ENCODE results near the gene SAMD1.

SAMD1 gene

DNA sequence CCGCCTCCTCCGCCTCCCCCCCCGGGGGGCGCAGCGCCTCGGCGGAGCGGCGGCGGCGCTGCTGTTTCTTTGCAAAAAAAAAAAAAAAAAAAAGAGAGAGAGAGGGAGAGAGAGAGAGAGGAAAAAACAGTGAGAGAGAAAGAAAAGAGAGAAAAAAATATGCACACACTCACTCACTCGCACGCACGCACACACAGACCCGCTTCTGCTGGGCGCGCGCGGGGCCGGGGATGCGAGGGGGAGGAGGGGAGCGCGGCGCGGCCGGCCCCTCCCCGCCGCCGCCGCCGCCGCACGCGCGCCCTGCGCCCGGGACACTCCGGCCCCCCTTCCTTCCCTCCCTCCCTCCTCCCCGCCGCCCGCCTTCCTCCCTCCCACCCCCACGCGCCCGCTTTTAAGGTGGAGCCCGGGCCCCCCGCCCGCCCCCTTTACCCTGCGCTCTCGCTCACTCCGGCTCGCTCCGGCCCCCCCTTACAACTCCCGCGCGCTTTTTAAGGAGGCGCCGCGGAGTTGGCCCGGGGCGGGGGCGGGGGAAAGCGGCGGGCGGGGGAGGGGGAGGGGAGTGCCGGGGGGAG lies at the start of gene SAMD1:
SAMD1 (minus strand) TSS at position 243 of the 572 bp plus-strand sequence.
- peak; percentile 91 for DNase-seq

DNA sequence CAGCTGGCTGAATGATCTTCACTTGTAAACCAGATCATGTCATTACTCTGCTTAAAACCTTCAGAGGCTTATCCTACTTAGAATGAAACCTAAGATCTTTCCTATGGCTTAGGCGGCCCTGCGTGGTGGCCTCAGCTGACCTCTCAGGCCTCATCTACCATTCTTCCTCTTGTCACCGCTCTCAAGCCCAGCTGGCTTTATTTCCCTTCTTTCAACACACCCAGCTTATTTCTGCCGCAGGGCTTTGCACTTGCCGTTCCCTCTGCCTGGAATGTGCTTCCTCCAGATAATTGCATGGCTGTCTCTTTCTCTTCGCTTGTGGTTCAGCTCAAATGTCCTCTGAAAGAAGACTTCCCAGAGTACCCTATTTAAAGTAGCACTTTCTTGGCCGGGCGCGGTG lies 49.4 kb upstream of the SAMD1 start:
- DNase-seq = no peak

DNA sequence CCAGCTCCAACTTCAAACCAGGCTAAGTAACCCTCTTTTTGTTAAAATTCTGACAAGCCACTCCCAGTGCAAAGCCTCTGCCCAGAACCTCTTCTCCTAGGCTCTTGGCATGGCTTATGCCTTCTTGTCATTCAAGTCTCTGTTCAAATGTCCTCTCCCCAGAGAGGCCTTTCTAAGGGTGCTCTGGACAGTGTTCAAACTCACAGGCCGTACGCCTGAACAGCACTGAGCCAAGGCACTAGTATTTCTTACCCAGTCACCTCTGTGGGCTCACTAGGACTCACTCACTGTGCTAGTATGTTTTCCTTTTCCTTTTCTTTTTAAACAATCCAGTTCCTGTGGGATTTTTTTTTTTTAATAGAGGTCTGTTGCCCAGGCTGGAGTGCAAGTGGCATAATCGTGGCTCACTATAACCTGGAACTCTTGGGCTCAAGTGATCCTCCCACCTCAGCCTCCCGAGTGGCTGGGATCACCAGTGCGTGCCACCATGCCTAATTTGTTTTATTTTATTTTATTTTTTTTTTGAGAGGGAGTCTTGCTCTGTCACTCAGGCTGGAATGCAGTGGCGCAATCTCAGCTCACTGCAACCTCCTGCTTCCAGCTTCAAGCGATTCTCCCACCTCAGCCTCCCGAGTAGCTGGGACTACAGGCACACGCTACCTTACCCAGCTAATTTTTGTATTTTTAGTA lies 48.2 kb upstream of the SAMD1 start:
- DNase-seq = no peak

DNA sequence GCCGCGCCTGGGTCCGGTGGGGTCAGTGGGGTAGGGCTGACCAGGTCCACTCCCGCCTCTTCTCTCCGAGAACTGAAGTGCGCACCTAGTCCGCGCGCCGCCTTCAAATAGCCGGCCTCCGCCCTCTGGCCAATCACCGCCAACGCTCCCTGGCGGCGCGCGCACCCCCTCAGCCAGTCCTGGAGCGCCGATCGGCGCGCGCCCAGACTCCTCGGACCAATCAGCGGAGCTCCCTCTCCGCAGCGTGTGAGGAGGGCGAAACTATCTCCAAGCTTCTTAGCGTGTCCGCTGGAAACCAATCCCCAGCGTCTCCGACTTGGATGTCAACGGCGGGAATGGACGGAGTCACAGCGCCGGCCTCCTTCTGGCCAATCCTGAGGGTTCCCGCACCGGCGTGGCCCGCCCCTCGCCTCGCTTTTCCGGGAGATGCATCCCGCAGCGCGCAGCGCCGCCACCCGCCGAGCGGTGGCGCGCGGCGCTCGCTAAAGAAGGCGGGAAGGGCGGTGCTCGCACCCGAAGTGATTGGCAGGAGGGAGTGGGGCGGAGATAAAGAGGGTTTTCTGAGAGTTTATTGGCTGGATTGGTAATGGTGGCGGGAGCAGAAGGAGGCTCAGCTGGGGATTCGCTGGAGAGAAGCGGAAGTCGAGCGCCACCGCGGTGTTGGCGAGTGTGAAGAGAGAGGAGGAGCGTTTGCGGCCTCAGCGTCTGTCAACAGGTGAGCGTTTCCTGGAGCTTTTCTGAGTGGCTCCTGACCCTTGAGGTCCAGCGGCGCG lies 46.1 kb upstream of the SAMD1 start, which contains the start of gene ASF1B:
ASF1B (minus strand) TSS at position 81 of the 773 bp plus-strand sequence. CDS start 133 bp downstream, outside the sequence.
- DNase-seq = peak; percentile 98

DNA sequence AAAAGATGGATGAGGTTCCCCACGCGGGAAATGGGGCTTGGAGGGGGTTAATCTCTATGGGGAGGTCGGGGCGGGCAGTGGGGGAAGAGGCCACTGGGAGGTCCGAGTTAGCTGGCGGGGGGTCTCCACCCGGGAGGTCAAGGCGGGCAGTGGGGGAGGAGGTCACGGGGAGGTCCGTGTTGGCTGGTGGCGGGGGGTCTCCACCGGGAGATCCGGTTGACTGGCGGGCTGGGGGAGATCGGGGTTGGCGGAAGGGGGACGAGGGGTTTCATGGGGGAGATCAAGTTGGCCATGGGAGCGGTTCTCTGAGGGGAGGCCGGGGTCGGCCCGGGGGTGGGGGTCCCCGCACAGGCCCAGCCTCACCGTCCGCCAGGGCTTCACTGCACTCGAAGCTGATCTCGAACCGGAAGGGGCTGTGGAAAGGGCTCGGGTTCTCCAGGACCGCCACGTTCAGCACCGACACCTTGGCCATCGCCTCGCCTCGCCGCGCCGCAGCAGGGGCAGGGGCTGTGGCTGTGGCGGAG lies 45.5 kb upstream of the SAMD1 start:
- no peak for DNase-seq

DNA sequence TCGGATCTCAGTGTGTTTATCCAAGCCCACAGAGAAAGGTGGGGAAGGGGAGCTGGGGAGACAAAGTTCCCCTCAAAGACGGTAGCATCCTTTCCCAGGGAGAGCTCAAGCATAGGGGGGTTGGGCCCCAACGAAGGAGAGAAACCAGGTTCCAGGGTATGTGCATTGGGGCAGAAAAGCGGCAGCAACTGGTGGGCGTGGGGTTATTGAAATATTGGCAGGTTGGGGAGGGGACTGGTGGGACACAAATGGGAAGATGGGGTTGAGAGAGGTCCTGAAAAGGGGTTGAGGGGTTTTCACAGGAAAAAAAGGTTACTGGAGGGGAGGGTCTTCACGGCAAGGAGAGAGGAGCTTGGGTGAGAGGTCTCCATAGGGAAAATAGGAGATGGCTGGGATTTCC lies 44.8 kb upstream of the SAMD1 start:
- no peak for DNase-seq

DNA sequence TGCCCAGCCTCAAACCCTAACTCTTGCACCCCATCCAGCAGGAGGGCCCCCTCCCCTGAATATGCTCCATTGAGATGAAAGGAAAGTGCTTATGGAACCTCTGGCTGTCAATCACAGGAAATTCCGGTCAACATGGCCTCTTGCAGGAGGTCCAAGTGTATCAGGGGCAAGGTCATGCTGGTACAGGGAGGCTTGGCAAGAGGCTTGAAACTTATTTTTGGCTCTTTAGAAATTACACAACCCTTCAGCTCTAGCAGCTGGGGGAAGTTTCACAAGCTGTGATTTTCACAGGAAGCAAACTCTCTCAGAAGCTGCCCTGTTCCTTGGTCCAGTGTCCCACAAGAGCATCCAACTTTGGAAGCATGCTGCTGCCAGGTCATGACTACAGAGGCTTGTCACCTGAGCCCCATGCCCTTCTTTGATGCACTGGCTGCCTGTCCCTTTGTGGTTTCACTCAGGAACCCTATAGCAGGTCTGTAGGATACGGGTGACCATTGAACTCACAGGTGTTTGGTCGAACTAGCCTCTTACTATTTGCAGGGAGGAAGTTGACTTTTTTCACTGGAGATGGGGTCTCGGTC lies 37.5 kb upstream of the SAMD1 start:
- DNase-seq = no peak

DNA sequence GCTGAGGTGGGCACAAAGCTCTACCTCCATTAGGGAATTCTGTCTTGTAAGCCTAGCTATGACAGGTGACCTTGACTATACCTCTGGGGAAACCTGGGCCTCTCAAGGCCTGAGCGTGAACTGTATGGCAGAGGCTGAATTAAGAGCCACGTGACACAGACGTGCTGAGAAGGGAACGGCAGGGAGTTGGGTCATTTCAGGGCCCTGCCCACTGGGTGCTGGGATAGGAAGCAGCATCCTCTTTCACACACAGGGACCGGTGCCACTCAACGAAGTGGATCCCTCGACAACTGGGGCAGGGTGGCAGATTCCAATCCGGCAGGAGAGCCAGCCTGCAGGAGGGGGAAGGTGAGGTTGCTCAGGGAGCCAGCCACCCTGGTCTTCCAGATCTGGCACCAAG lies 36.6 kb upstream of the SAMD1 start:
- DNase-seq = no peak

DNA sequence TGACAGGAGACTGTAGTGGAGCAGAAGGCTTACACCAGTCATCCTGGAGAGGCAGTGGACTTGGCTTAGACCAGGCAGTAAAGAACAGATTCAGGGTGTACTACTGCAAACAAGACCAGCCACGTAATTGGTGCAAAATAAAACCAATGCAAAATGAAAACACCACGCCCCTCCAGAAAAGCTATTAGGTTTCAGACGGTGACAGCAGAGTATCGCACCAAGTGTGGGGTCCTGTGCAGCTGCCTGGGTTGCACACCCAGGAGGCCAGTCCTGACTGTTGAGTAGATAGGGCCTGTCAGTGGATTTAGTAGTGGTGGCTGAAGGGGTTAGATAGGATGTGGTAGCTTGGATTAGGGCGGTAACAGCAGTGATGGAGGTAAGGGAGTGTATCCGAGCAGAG lies 32.4 kb upstream of the SAMD1 start:
- DNase-seq = no peak

DNA sequence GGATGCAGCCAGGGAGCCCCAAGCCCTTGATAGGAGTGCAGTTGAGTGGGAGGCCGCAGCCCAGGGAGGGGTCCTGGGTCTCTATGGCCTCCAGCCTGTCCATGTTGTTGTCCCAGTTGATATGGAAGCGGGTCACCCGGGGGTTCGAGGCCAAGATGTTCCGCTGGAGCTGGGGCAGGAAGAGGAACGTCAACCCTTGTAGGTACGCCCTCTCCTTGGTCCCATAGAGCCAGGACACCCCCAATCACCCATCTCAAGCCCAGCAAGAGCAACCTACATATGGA lies 29.9 kb upstream of the SAMD1 start:
- DNase-seq = no peak

DNA sequence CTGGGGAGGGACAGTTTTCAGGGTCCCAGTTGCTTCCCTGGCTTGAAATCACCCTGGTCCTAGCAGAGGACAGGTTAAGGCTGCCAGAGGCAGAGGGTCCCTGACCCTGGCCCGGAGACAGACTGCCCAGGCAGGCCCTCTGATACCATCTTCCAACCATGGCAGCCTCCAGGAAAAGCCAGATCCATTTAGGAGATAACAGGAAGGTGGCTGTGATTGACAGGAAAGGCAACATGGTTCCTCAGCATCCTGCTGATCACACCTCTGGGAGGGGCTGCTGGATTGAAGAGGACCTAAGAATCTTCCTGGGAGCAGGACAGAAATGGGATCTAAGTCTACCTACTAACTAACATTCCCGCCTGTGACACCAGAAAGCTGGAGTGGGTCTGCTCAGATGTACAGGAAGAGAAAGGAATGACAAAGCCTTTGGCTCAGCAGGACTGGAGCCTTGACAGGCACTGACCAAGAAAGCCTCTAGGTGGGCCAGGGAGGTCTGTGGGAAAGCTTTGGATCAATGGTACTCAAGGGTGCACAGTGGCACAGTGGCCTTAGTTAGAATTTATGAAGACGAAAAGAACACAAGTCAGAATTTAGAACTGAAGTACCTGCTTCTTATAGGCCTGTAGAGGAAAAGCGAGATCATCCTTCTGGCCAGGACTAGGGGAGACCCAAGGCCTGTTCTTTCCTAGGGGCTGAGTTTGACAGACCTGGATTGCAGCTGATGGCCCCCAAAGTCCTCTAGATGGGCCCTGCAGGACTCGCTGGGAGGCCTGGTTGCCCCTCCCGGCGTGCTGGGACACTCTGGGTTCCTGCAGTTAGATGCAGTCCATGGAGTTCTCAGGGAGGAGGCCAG lies 29.3 kb upstream of the SAMD1 start:
- no peak for DNase-seq

DNA sequence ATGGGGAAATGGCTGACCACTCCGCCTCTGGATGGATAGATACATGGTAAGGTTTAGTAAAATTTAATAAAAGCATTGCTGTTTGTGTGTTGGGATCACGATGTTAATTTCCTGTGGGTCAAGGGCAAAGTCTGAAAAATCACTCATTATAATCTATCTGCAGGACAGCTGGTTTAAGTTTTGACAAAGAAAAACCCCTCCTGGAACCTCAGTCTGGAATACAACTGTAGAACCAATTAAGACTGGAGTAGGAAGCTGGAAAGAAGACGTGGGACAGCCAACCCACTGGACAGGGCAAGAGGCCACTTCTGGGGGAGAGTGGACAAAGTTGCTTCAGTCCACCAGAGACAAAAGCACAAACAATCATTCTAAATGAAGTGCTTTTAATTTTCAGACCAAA lies 28.6 kb upstream of the SAMD1 start:
- no peak for DNase-seq

DNA sequence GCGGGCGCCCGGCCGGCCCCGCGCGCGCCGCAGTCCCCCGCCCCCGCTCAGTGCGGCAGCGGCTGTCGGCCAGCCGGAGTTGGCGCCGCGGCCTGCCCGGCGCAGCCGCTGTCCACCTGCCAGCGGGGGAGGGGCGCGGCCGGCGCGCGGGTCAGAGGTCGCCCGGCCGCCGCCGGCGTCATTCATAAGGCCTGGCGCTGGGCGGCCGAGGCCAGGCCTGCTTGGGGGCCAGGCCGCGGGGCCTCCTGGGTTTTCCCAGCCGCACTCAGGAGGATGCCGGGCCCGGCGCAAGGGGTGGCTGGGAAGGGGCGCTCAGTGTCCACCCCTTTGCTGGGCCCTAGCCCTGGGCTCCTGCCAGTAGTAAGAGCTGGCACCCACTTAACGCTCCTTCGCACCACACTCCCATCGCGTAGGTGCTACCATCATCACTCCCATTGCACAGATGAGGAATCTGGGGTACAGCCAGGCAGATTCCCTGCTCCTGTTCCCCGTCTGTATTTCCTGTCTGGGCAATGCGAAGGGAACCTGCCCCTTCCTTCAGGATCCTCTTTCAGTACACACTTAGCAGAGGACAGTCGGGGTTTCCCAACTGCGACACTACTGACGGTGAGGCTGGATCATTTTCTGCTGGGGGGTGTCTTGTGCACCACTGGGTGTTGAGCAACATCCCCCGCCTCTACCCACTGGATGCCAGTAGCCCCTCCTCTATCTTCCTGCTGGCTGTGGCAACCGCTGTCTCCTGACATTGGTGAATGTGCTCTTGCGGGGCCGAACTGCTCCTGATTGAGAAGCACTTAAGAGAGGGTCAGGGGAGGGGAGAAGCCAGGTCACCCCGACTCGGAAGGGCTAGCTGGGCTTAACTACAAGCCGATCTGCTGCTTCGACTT lies 27.9 kb upstream of the SAMD1 start:
- DNase-seq = peak; percentile 51

DNA sequence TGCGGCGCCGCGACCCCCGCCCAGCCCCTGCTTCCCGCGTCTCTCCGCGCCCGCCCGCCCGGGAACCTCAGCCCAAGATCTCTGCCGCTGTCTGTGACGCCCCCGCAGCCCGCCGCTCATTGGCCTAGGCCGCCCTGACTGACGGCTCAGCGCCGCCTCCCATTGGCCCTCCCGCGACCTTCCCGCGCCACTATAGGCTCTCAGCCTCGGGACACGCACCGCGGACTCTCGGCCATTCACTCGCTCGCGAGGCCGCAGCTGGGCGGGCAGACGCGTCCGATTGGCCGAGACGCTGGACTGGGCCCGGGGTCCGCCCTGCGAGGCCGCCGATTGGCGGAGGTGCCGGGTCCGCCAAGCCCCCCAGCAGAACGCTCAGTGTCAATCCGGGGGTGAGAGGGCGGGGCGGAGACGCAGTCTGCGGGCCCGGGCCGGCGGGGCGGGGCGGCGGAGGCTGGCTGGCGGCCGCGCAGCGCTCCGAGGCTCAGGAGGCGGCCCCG lies 27.2 kb upstream of the SAMD1 start, which contains the start of gene PRKACA:
PRKACA (minus strand) TSS at position 95 of the 497 bp plus-strand sequence. CDS start 215 bp downstream, outside the sequence.
- peak; percentile 99 for DNase-seq

DNA sequence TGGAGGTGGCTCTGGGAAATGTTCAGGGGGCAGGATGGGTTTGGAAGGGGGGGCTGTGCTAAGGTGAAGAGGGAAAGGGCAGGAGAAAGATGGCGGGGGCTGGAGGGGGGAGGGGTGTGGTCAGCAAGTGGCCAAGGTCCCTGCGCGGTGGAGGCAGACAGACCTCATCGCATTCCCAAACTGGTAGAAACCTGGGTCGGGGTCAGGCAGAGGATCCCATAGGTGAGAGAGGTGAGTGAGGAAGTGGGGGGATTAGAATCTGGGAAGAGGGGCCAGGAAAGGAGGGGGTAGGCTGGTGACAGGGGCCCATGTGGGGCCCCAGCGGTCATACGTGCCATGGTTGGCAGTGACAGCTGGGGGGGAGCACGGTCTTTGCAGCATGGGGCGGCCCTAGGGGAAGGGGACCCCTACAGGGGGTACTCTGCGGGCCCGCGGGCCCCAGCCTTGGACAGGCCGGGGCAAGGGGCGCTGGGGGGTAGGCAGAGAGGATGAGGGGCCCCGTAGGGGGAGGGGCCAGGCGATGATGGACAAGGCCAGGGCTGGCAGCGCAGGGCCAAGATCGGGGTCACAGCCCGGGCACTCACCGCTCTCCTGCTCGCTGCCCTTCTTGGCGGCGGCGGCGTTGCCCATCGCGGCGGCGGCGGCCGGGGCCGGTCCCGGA lies 26.5 kb upstream of the SAMD1 start:
- DNase-seq = no peak

DNA sequence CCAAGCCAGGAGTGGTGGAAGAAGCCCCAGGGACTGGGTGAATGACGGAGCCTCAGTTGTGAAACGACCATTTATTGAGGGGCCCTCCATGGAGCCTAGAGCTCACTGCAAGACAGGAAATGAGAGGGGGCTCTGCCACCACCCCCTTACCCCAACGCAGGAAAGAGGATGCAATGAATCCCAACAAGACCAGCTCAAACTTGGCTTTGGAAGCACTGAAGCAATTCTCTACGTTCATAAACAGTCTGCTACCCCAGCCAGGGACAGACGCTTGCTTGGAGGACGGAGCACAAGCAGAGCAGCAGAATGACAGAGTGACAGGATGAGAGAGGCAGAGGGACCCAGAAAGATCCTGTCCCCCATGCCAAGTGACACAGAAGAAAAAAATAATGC lies 26.0 kb upstream of the SAMD1 start:
- DNase-seq = no peak

DNA sequence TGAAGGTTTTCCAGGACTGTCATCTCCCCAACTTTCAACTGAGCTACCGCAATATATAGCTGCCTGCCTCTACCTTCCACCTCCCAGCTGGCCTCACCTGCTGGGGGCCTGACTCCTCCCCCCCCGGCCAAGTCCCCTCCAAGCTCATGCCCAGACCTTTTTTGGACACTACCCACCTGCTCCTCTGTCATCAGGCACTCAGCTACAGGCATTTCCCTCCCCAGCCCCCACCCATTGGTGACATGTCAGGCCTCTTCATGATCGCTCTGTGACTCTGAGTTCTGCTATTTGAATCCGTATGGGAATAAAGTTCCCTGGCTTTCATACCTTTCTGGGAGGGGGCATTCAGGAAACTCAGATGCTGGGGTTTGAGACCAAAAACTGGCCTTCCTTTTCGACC lies 25.2 kb upstream of the SAMD1 start:
- DNase-seq = no peak

DNA sequence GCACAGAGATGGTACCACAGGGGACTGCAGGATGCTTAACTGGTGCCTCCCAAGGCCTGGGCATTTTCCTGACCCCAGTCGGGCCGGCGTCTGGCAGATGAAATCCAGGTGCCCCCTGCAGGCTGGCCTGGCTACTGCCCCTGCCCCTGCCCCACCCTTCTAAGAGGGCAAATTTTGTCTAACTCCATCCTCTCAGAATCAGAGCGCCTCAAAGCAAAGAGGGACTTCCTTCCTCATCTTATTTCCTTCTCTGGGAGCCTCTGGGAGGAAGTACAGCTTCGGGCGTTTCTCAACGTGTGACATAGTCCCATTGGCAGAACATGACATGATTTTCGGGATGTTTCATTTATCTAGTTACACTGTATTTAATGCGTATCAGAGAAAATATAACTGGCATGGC lies 24.3 kb upstream of the SAMD1 start:
- peak; percentile 66 for DNase-seq

DNA sequence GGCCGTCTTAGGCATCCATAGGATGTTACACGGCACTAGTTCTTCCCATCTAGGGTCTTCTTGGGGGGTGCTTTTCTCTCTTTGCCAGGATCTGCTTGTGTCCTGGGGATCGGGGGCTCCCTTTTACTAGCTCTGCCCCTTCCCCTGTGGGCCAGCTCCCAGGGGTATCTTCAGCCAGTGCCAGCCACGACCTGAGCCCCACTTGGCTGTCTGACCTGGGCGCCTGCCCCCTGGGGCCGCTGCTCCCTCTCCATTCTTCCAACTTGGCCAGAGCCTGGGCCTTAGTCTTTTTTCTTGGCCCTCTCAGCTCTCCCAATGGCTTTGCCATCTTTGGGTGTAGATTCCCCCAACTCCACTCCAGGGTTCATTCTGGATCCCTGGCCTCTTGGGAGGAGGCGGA lies 23.9 kb upstream of the SAMD1 start:
- no peak for DNase-seq

DNA sequence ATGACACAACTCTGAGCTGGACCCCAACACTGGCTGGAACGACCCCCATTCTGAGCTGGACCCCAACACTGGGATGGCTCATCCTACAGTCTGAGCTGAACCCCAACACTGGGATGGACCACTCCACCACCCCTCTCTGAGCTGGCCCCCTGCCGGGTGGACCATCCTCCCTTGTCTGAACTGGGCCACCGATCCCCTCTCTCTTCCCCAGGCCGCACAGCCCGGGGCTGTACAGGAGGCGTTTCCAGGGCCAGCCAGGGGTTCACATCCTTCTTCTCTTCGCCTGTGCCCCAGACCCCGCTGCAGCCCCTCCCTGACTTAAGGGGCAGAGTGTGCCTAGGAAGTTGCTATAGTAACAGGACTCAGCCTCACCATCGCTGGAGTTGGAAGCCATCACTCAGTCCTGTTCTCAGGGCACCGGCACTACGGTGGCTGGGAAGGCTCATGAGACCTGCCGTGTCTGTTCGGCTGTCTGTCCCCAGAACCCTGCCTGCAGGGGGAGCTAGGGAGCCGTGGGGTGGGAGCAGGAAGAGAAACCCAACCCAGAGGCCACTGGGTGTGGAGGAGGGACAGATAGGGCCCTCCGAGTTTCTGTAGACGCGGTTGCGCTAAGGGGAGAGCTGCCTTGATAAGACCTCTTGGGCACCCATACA lies 23.3 kb upstream of the SAMD1 start:
- DNase-seq = peak; percentile 65
